K562 (cell line): ENCODE measurements around the gene TSTD2. TPM values are rescaled to one million over a fixed set of nuclear protein-coding genes. Genes with fewer than 3 reads are reported as not detected.
A peak's percentile ranks its signal among the peaks of the same experiment; 100 is the strongest.

Experiments
- ATAC-seq: fragments of 200-7000 bp; cut with Tn5 transposase; 3 replicates; pipeline ENCODE4 v1.9.1; 2020; ENCODE audit warnings: moderate library complexity
- BruUV-seq: library from RNA; stranded (reverse); fragments of 400-500 nt; replicated peaks from 2 replicates; lab custom pipeline; 2021; lab: Mats Ljungman, UMichigan
- CTCF ChIA-PET: fragments of 300-600 bp; formaldehyde crosslinking; extraction: SDS; loops from one replicate; lab custom pipeline; 2021; ENCODE audit warnings: low intra/inter-chr PET ratio; lab: Yijun Ruan, JAX
- POLR2A ChIA-PET: fragments of 300-600, 350-650 bp; sonication (Branson Sonifier 250); formaldehyde crosslinking; extraction: SDS; loops from one replicate; lab custom pipeline; 2021; ENCODE audit warnings: antibody characterized with exemption, inconsistent platforms; lab: Yijun Ruan, JAX
- DNase-seq, 4 experiments: peaks; one replicate each; pipeline versions ENCODE4 v3.0.0 to v3.0.0-alpha.2; 2011 to 2018; ENCODE audit warnings: low spot score in 3 of 4, mixed read lengths in 3 of 4; ENCODE audit errors: extremely low read depth in 1 of 4
- FAIRE-seq: peaks from 2 replicates; lab custom pipeline; 2011; peaks lifted over from hg19 to GRCh38; lab: Jason Lieb, UNC
- H2AFZ ChIP-seq: 2 replicates; pipeline ENCODE4 v1.6.0; 2011; ENCODE audit warnings: low read depth, low read length, control low read depth, inconsistent platforms
- H3K27ac ChIP-seq: fragments of 200-600 bp; 3 replicates; pipeline ENCODE4 v1.8.0; 2011; ENCODE audit warnings: low read depth, mild to moderate bottlenecking, control low read depth, inconsistent platforms, low read length, moderate library complexity, mixed read lengths; ENCODE audit errors: extremely low read depth
- H3K27me3 ChIP-seq, 2 experiments: fragments of 300-600 bp in 1 of 2; 2 replicates in 1 of 2; 3 replicates in 1 of 2; pipeline versions ENCODE4 v1.6.0 to v1.8.0; 2011; ENCODE audit warnings: inconsistent platforms in 2 of 2, low read length in 2 of 2, mild to moderate bottlenecking in 1 of 2, mixed read lengths in 1 of 2, moderate library complexity in 1 of 2; ENCODE audit not compliant: control insufficient read depth in 2 of 2, insufficient read depth in 2 of 2
- H3K36me3 ChIP-seq: fragments of 300-600 bp; 3 replicates; pipeline ENCODE4 v1.8.0; 2011; ENCODE audit warnings: mild to moderate bottlenecking, low read length, inconsistent platforms; ENCODE audit not compliant: control insufficient read depth, insufficient read depth
- H3K4me1 ChIP-seq, 2 experiments: fragments of 200-600 bp in 1 of 2; replicated peaks in 1 of 2; 2 replicates in 1 of 2; 3 replicates in 1 of 2; pipeline versions ENCODE4 v1.5.1 to v1.8.0; 2011; ENCODE audit warnings: inconsistent platforms in 2 of 2, low read length in 2 of 2, mild to moderate bottlenecking in 1 of 2, mixed read lengths in 1 of 2, moderate library complexity in 1 of 2; ENCODE audit not compliant: control insufficient read depth in 2 of 2, insufficient read depth in 2 of 2
- H3K4me2 ChIP-seq: 2 replicates; pipeline ENCODE4 v1.6.1; 2011; ENCODE audit warnings: low read length, control low read depth, inconsistent platforms, mixed read lengths; ENCODE audit not compliant: insufficient read depth
- H3K4me3 ChIP-seq: fragments of 200-600 bp; sonication (generic), shearing (Covaris generic); 2 replicates; pipeline ENCODE4 v1.5.1; 2016; ENCODE audit warnings: control low read depth, inconsistent platforms
- H3K79me2 ChIP-seq: fragments of 200-600 bp; 3 replicates; pipeline ENCODE4 v1.8.0; 2011; ENCODE audit warnings: low read length, inconsistent platforms; ENCODE audit not compliant: control insufficient read depth, insufficient read depth
- H3K9ac ChIP-seq, 2 experiments: 2 replicates each; pipeline versions ENCODE4 v1.6.0 to v1.6.1; 2011; ENCODE audit warnings: low read depth in 2 of 2, low read length in 2 of 2, control low read depth in 1 of 2, inconsistent platforms in 1 of 2, mild to moderate bottlenecking in 1 of 2, mixed read lengths in 1 of 2; ENCODE audit not compliant: insufficient read depth in 1 of 2
- H3K9me1 ChIP-seq: one replicate; pipeline ENCODE4 v1.6.0; 2011; ENCODE audit warnings: inconsistent platforms, mild to moderate bottlenecking, low read length, moderate library complexity; ENCODE audit not compliant: control insufficient read depth, insufficient read depth
- H3K9me3 ChIP-seq: replicated peaks from 2 replicates; pipeline ENCODE4 v1.5.1; 2011; ENCODE audit warnings: low read depth, low read length, inconsistent platforms; ENCODE audit not compliant: control insufficient read depth, insufficient read depth
- H4K20me1 ChIP-seq: replicated peaks from 2 replicates; pipeline ENCODE4 v1.6.1; 2011; ENCODE audit warnings: low read length, inconsistent platforms, mixed read lengths; ENCODE audit not compliant: control insufficient read depth, insufficient read depth
- BCL6 ChIP-seq: fragments of 250-450 bp; sonication (Bioruptor Pico); IDR thresholded peaks from 2 replicates; pipeline ENCODE4 v1.4.0; 2020
- CBX5 ChIP-seq: IDR thresholded peaks from 2 replicates; pipeline ENCODE4 v1.6.1; 2014; ENCODE audit warnings: low read depth, borderline replicate concordance
- MED1 ChIP-seq: sonication (generic); formaldehyde crosslinking; IDR thresholded peaks from 2 replicates; pipeline ENCODE4 v1.8.1; 2023; ENCODE audit warnings: missing genetic modification reagents, borderline replicate concordance
- MTF1 ChIP-seq: fragments of 250-450 bp; sonication (Bioruptor Pico); IDR thresholded peaks from 2 replicates; pipeline ENCODE4 v1.9.0; 2021; ENCODE audit warnings: moderate library complexity, mild to moderate bottlenecking, inconsistent platforms, borderline replicate concordance
- PCBP1 ChIP-seq: fragments of 200-400 bp; formaldehyde crosslinking; IDR thresholded peaks from 2 replicates; pipeline ENCODE4 v1.6.1; 2018; ENCODE audit warnings: mild to moderate bottlenecking, low read depth, low read length; ENCODE audit not compliant: poor library complexity, severe bottlenecking
- POLR2AphosphoS5 ChIP-seq: IDR thresholded peaks from 2 replicates; pipeline ENCODE4 v1.6.1; 2011; ENCODE audit warnings: mild to moderate bottlenecking, low read depth, low read length, moderate library complexity; ENCODE audit not compliant: control insufficient read depth, insufficient read depth
- RBM34 ChIP-seq: fragments of 200-400 bp; formaldehyde crosslinking; IDR thresholded peaks from 2 replicates; pipeline ENCODE4 v1.6.1; 2018; ENCODE audit warnings: low read length, borderline replicate concordance; ENCODE audit not compliant: insufficient read depth
- SOX6 ChIP-seq: fragments of 450-650 bp; IDR thresholded peaks from 2 replicates; pipeline ENCODE4 v1.6.1; 2014; ENCODE audit warnings: mild to moderate bottlenecking
- SREBF2 ChIP-seq: sonication (generic); formaldehyde crosslinking; IDR thresholded peaks from 2 replicates; pipeline ENCODE4 v1.4.0; 2020; ENCODE audit warnings: mild to moderate bottlenecking, missing genetic modification reagents
- SUPT5H ChIP-seq: fragments of 450-650 bp; IDR thresholded peaks from 2 replicates; pipeline ENCODE4 v1.6.1; 2016
- ZNF217 ChIP-seq: sonication (generic); formaldehyde crosslinking; IDR thresholded peaks from 2 replicates; pipeline ENCODE4 v1.8.0; 2022; ENCODE audit warnings: mild to moderate bottlenecking, missing genetic modification reagents
- ZNF444 ChIP-seq: fragments of 250-450 bp; sonication (Bioruptor Pico); IDR thresholded peaks from 2 replicates; pipeline ENCODE4 v1.4.0; 2020; ENCODE audit warnings: mild to moderate bottlenecking, moderate library complexity
- ZNF668 ChIP-seq: fragments of 250-450 bp; sonication (Bioruptor Pico); IDR thresholded peaks from 2 replicates; pipeline ENCODE4 v1.8.0; 2022; ENCODE audit warnings: mild to moderate bottlenecking, inconsistent platforms
- WGBS: fragments of 100-300 bp; shearing (Covaris generic); methylation state at CpG from one replicate; pipeline ENCODE4 v1.1.6; 2016; ENCODE audit warnings: low coverage, mixed read lengths; ENCODE audit not compliant: insufficient coverage; ENCODE audit errors: missing lambda C conversion rate; 5-methylcytosine and 5-hydroxymethylcytosine counted together
- in situ Hi-C: fragments of 300-500 bp; cut with MboI; formaldehyde crosslinking; loops from 4 replicates; pipeline ENCODE4 v1.15.0; 2018; ENCODE audit warnings: inconsistent platforms, mixed read lengths
- intact Hi-C: fragments of 100-400 bp; cut with micrococcal nuclease; formaldehyde crosslinking; loops from 2 replicates; pipeline ENCODE4 v1.14.2; 2022
- polyA plus RNA-seq, 8 experiments: library from polyadenylated mRNA; depleted of rRNA in 4 of 8; stranded (reverse) in 5 of 8; unstranded in 3 of 8; fragments of >200 nt; fragmentation: Nextera tagmentation in 2 of 8; fragmentation: Illumina TruSeq in 1 of 8; extraction: Ambion mirVana in 2 of 8; extraction: Trizol in 1 of 8; gene quantifications; 2 replicates each; pipeline versions ENCODE4 v1.2.1 to v1.2.3, GENCODE V29; 2011 to 2014; ENCODE audit warnings: inconsistent platforms in 1 of 8, missing spikeins in 1 of 8
- total RNA-seq, 7 experiments: library from RNA; depleted of rRNA in 6 of 7; stranded (reverse); fragments of >200 nt in 6 of 7; fragmentation: Illumina TruSeq in 2 of 7; extraction: Trizol in 2 of 7; gene quantifications; 2 replicates each; pipeline versions ENCODE4 v1.2.1 to v1.2.3, GENCODE V29; 2011 to 2021; ENCODE audit warnings: low replicate concordance in 1 of 7
- TF ChIP-seq, protein P1 (sequence below): sonication (generic); formaldehyde crosslinking; IDR thresholded peaks from 2 replicates; pipeline ENCODE4 v1.8.1; 2023; ENCODE audit warnings: mild to moderate bottlenecking, missing genetic modification reagents
- TF ChIP-seq, protein P2 (sequence below): sonication (generic); formaldehyde crosslinking; IDR thresholded peaks from 2 replicates; pipeline ENCODE4 v1.8.1; 2023; ENCODE audit warnings: missing genetic modification reagents, mild to moderate bottlenecking, borderline replicate concordance

Gene TSTD2
- total and polyA plus RNA-seq, 9 of the 15 experiments (the other 6 are each of a cell fraction or from before 2014, with no cell fraction given), result 10.1 to 36.7 (median 19.0) TPM

DNA sequence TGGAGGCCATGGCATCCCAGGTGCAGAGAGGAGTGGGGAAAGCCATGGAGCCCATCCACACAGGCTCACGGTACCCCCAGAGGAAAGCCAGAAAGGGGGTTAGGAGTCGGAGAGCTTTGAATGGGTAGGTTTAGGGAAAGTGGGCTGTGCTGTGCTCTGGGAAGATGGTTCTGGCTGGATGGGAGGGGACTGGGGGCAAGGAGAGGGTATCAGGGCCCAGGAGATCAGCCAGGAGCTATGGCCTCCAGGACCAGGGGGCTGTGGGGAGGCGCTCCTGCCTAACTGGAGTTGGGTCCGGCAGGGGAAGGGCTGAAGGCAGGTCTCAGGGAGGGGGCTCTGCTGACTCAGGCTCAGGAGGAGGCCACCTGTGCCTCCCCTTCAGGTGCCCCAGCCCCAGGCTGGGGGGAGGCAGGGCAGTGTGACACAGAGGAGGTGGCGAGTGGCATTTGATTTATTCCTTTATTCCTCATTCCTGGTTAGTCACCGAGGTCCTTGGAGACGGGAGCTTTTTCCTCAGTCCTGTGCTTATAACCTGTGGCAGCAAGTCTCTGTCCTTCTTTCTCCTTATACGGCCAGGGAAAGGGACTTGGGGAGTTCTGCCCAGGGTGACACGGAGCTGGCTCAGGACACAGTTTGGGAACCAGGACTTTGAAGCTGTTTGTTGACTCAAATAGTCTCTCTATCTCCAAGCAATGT lies 60.8 kb downstream of the TSTD2 start:
- Histone ChIP-seq H3K27ac (no peak overlapping the region), H3K9me1 (peaks cover 4% of the 10 kb centered on the region), H2AFZ (no peak overlapping the region), H3K9me3 (no peaks in the 10 kb centered on the region), H3K4me3 (no peak overlapping the region), H3K4me2 (no peak overlapping the region), H4K20me1 (no peaks in the 10 kb centered on the region), H3K27me3 (no peaks in the 10 kb centered on the region), H3K4me1 (peaks cover 4 to 9% of the 10 kb centered on the region in 2 experiments; a peak in 3 of 5 replicates), H3K9ac (no peak overlapping the region), H3K79me2 (no peaks in the 10 kb centered on the region), H3K36me3 (peaks cover 60% of the 10 kb centered on the region)
- ATAC-seq (no peak), FAIRE-seq (no peak), DNase-seq (no peak)
- CTCF ChIA-PET, result no interaction called here
- in situ Hi-C loops, result no loop called here
- intact Hi-C loops, result no loop called here
- 91% methylated on average over 7 of the region's 9 CpGs for WGBS
- no TSS peak for BruUV-seq
- TF ChIP-seq PCBP1, result no peak
- no peak for TF ChIP-seq ZNF444
- no peak for TF ChIP-seq RBM34
- TF ChIP-seq MTF1, result no peak
- TF ChIP-seq, protein P1, sequence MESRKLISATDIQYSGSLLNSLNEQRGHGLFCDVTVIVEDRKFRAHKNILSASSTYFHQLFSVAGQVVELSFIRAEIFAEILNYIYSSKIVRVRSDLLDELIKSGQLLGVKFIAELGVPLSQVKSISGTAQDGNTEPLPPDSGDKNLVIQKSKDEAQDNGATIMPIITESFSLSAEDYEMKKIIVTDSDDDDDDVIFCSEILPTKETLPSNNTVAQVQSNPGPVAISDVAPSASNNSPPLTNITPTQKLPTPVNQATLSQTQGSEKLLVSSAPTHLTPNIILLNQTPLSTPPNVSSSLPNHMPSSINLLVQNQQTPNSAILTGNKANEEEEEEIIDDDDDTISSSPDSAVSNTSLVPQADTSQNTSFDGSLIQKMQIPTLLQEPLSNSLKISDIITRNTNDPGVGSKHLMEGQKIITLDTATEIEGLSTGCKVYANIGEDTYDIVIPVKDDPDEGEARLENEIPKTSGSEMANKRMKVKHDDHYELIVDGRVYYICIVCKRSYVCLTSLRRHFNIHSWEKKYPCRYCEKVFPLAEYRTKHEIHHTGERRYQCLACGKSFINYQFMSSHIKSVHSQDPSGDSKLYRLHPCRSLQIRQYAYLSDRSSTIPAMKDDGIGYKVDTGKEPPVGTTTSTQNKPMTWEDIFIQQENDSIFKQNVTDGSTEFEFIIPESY (CRISPR knock-in tag), result no peak
- TF ChIP-seq CBX5, result no peak
- TF ChIP-seq SREBF2 (CRISPR knock-in tag), result no peak
- no peak for TF ChIP-seq MED1 (CRISPR knock-in tag)
- no peak for TF ChIP-seq ZNF668 (CRISPR knock-in tag)
- 0 out of 2 replicates have a peak, but pooled peaks have one; percentile 21 for TF ChIP-seq SUPT5H
- TF ChIP-seq ZNF217 (CRISPR knock-in tag), result no peak
- TF ChIP-seq, protein P2, sequence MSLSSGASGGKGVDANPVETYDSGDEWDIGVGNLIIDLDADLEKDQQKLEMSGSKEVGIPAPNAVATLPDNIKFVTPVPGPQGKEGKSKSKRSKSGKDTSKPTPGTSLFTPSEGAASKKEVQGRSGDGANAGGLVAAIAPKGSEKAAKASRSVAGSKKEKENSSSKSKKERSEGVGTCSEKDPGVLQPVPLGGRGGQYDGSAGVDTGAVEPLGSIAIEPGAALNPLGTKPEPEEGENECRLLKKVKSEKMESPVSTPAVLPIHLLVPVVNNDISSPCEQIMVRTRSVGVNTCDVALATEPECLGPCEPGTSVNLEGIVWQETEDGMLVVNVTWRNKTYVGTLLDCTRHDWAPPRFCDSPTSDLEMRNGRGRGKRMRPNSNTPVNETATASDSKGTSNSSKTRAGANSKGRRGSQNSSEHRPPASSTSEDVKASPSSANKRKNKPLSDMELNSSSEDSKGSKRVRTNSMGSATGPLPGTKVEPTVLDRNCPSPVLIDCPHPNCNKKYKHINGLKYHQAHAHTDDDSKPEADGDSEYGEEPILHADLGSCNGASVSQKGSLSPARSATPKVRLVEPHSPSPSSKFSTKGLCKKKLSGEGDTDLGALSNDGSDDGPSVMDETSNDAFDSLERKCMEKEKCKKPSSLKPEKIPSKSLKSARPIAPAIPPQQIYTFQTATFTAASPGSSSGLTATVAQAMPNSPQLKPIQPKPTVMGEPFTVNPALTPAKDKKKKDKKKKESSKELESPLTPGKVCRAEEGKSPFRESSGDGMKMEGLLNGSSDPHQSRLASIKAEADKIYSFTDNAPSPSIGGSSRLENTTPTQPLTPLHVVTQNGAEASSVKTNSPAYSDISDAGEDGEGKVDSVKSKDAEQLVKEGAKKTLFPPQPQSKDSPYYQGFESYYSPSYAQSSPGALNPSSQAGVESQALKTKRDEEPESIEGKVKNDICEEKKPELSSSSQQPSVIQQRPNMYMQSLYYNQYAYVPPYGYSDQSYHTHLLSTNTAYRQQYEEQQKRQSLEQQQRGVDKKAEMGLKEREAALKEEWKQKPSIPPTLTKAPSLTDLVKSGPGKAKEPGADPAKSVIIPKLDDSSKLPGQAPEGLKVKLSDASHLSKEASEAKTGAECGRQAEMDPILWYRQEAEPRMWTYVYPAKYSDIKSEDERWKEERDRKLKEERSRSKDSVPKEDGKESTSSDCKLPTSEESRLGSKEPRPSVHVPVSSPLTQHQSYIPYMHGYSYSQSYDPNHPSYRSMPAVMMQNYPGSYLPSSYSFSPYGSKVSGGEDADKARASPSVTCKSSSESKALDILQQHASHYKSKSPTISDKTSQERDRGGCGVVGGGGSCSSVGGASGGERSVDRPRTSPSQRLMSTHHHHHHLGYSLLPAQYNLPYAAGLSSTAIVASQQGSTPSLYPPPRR (CRISPR knock-in tag), result no peak
- TF ChIP-seq POLR2AphosphoS5, result peak; percentile 1; the same call in 1 of the 2 replicates
- no peak for TF ChIP-seq SOX6
- TF ChIP-seq BCL6 (CRISPR knock-in tag), result no peak
- POLR2A ChIA-PET, result interaction anchor here (1.0 to 1.7 kb wide), 2 partner anchors 23 to 69 kb away, joined by 3 to 5 read pairs; no protein-coding TSS in a partner anchor
